ENCODE measurements around the gene GABBR1. TPM values are rescaled to one million over a fixed set of nuclear protein-coding genes. Genes with fewer than 3 reads are reported as not detected.

Gene GABBR1
- total RNA-seq, 5 donors from 2014 or later (not counting 1 experiment from before 2014, with no cell fraction given): 48.0 to 82.7 (median 74.8) TPM

DNA sequence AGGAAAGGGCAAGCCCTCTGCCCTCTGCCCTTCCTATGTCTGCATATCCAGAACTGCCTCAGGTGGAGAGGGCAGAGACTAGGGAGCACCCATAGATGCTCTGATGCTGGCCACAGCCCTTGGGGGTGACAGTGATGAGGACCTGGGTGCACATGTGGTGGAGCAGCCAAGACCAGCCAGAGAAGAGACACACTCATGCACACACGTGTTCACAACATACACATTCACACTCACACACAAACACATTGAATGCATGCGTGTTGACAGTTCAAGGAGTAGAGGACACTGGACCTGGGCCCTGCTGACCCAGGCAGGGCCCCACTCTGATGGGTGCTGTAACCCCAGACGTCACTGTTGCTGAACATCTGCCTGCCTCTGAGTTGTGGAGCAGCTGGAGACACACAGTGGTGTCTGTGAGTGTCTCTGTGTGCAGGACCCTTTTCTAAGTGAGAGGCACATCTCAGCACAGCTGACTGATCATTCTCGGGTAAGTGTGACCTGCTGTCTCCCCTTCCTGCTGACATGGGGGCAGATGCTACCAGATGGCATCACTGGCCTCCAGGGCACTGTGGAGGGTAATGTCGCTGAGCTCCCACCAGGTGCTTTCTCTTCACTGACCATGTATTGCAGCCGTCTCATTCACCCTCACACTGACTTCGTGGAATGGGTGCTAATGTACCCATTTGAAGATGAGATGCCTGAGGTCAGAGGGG lies 115.1 kb downstream of the GABBR1 start:
- no peaks in the 10 kb centered on the region for H3K9me3 Mint-ChIP-seq
- 83% methylated on average over 5 of the region's 7 CpGs for WGBS (ENCODE audit: insufficient coverage)
- H3K36me3 Mint-ChIP-seq: no peaks in the 10 kb centered on the region
- H3K4me1 Mint-ChIP-seq: peaks cover 10 to 14% (median 10%) of the 10 kb centered on the region in 3 donors
- DNase-seq (no peak), ATAC-seq (replicated peaks in 1 of 4) (no peak)
- H3K4me1 ChIP-seq (ENCODE audit: control insufficient read depth in 1 of 2, extremely low read depth in 1 of 2, insufficient read depth in 2 of 2, low read length in 2 of 2): peaks cover 0 to 3% of the 10 kb centered on the region in 2 experiments
- ChIA-PET CTCF (no interaction called here), POLR2A (no interaction called here)
- H3K27ac Mint-ChIP-seq: no peak overlapping the region
- H3K36me3 ChIP-seq (ENCODE audit: control insufficient read depth in 2 of 2, extremely low read depth in 1 of 2, insufficient read depth in 1 of 2, low read length in 1 of 2): no peaks in the 10 kb centered on the region
- no peaks in the 10 kb centered on the region for H3K9me3 ChIP-seq
- peaks cover 0 to 8% of the 10 kb centered on the region in 2 experiments for H3K27me3 ChIP-seq (replicated peaks in 1 of 2; ENCODE audit: control insufficient read depth in 2 of 2, extremely low read depth in 1 of 2, insufficient read depth in 2 of 2, low read length in 1 of 2)
- no peak overlapping the region for H3K27ac ChIP-seq (ENCODE audit: low read length)
- H3K27me3 Mint-ChIP-seq: peaks cover 8 to 17% of the 10 kb centered on the region in 2 donors
- H3K4me3 ChIP-seq (ENCODE audit: control insufficient read depth in 1 of 2, extremely low read depth in 1 of 2, low read length in 1 of 2): no peak overlapping the region
- no peak overlapping the region for H3K4me3 Mint-ChIP-seq

DNA sequence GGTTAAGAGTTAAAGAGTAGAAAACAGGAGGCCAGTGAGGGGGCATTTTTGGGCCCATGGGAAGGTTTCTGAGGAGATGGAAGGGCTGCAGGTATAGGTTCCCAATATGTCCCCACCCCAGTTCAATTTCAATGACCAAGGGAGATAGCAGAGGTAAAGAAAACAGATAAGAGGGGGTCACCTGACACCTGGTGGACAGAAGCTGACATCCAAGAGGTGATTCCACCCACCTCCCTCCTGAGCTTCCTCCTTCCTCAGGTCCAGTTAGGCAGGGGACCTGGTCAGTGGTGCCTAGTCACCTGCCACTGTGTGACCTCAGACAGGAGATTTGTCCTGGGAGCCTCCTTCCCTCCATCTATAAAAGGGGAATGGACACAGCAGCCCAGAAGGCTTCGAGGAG lies 115.7 kb downstream of the GABBR1 start:
- H3K4me1 Mint-ChIP-seq: peaks cover 10 to 14% (median 10%) of the 10 kb centered on the region in 3 donors
- DNase-seq: no peak
- no peaks in the 10 kb centered on the region for H3K36me3 Mint-ChIP-seq
- WGBS (ENCODE audit: insufficient coverage): no CpG with 5 or more reads among the region's 1 CpG
- peak overlapping the region in 1 of 2 donors; percentile 15 for H3K27ac Mint-ChIP-seq
- H3K27me3 Mint-ChIP-seq: peaks cover 6 to 17% of the 10 kb centered on the region in 2 donors
- H3K4me3 Mint-ChIP-seq: no peak overlapping the region
- H3K4me1 ChIP-seq (ENCODE audit: control insufficient read depth in 1 of 2, extremely low read depth in 1 of 2, insufficient read depth in 2 of 2, low read length in 2 of 2): peaks cover 0 to 3% of the 10 kb centered on the region in 2 experiments
- POLR2A ChIA-PET: no interaction called here
- H3K27me3 ChIP-seq (replicated peaks in 1 of 2; ENCODE audit: control insufficient read depth in 2 of 2, extremely low read depth in 1 of 2, insufficient read depth in 2 of 2, low read length in 1 of 2): peaks cover 0 to 8% of the 10 kb centered on the region in 2 experiments
- CTCF ChIA-PET: no interaction called here
- no peaks in the 10 kb centered on the region for H3K36me3 ChIP-seq (ENCODE audit: control insufficient read depth in 2 of 2, extremely low read depth in 1 of 2, insufficient read depth in 1 of 2, low read length in 1 of 2)
- no peaks in the 10 kb centered on the region for H3K9me3 ChIP-seq
- no peaks in the 10 kb centered on the region for H3K9me3 Mint-ChIP-seq
- ATAC-seq (replicated peaks in 1 of 4): no peak
- H3K27ac ChIP-seq (ENCODE audit: low read length): no peak overlapping the region
- no peak overlapping the region for H3K4me3 ChIP-seq (ENCODE audit: control insufficient read depth in 1 of 2, extremely low read depth in 1 of 2, low read length in 1 of 2)

DNA sequence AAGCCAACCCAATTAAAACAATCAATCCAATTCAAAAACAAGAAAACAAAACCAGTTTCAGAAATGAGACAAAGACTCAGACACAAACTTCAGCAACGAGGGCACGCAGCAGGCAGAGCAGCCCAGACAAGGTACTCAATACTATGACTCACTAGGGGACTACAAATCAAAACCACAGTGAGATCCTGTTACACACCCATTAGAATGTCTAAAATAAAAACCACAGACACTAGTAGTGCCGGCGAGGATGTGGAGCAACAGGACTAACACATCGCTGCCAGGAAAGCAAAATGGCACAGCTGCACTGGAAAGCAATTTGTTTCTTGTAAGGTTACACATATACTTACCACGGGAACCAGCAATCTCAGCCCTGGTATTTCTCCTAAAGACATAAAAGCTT lies 116.9 kb downstream of the GABBR1 start:
- POLR2A ChIA-PET: no interaction called here
- DNase-seq (peak in 6 of 35 experiments; percentile 2 to 35 (median 7)), ATAC-seq (replicated peaks in 1 of 4) (peak; percentile 68 to 97 (median 93))
- Mint-ChIP-seq H3K27me3 (peaks cover 8 to 21% of the 10 kb centered on the region in 2 donors), H3K36me3 (no peaks in the 10 kb centered on the region), H3K27ac (peak overlapping the region; percentile 18 to 24), H3K4me1 (peaks cover 10 to 14% (median 10%) of the 10 kb centered on the region in 3 donors), H3K4me3 (no peak overlapping the region), H3K9me3 (no peaks in the 10 kb centered on the region)
- 0% methylated on average over 4 of the region's 6 CpGs for WGBS (ENCODE audit: insufficient coverage)
- no peaks in the 10 kb centered on the region for H3K9me3 ChIP-seq
- H3K4me1 ChIP-seq (ENCODE audit: control insufficient read depth in 1 of 2, extremely low read depth in 1 of 2, insufficient read depth in 2 of 2, low read length in 2 of 2): peaks cover 0 to 3% of the 10 kb centered on the region in 2 experiments
- H3K27ac ChIP-seq (ENCODE audit: low read length): no peak overlapping the region
- CTCF ChIA-PET: no interaction called here
- no peaks in the 10 kb centered on the region for H3K36me3 ChIP-seq (ENCODE audit: control insufficient read depth in 2 of 2, extremely low read depth in 1 of 2, insufficient read depth in 1 of 2, low read length in 1 of 2)
- H3K4me3 ChIP-seq (ENCODE audit: control insufficient read depth in 1 of 2, extremely low read depth in 1 of 2, low read length in 1 of 2): no peak overlapping the region
- peaks cover 0 to 8% of the 10 kb centered on the region in 2 experiments for H3K27me3 ChIP-seq (replicated peaks in 1 of 2; ENCODE audit: control insufficient read depth in 2 of 2, extremely low read depth in 1 of 2, insufficient read depth in 2 of 2, low read length in 1 of 2)

DNA sequence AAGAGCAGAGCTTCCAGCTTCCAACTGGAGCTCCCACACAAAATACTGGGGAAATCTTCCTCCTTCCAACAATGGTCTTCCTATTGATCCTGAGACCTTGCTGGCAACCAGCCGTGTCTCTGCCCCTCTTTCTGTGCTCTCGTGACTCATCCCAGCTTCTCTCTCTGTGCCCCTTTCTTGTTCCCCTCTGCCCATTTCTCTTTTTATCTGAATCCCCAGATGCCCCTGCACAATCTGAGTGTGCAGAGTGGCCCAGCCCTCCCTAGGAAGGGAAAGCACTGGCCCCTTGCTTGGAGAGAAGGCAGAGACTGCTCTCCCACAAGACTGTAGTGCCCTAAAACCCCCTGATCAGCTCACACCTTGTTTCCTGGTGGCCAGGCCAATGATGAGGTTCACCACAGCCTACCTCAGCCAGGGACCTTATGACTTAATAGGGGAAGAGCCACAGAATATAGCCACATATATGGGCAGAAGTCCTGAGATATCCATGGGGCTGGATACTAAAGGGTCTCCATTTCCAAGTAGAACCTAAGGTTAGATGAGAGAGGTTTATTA lies 122.2 kb downstream of the GABBR1 start:
- H3K4me1 Mint-ChIP-seq: peaks cover 3 to 5% (median 4%) of the 10 kb centered on the region in 3 donors
- WGBS (ENCODE audit: insufficient coverage): 90% methylated on average over 2 of the region's 2 CpGs
- H3K4me3 ChIP-seq (ENCODE audit: control insufficient read depth in 1 of 2, extremely low read depth in 1 of 2, low read length in 1 of 2): no peak overlapping the region
- H3K4me3 Mint-ChIP-seq: no peak overlapping the region
- no peaks in the 10 kb centered on the region for H3K36me3 Mint-ChIP-seq
- no peaks in the 10 kb centered on the region for H3K36me3 ChIP-seq (ENCODE audit: control insufficient read depth in 2 of 2, extremely low read depth in 1 of 2, insufficient read depth in 1 of 2, low read length in 1 of 2)
- DNase-seq: no peak
- no peaks in the 10 kb centered on the region for H3K9me3 ChIP-seq
- ChIA-PET CTCF (interaction anchor here in 1 of 2 donors (0.6 kb wide), 1 partner anchor 1594 kb away, joined by 5 read pairs; no protein-coding TSS in a partner anchor), POLR2A (no interaction called here)
- no peak overlapping the region for H3K27ac Mint-ChIP-seq
- no peaks in the 10 kb centered on the region for H3K9me3 Mint-ChIP-seq
- peaks cover 0 to 27% of the 10 kb centered on the region in 2 experiments for H3K27me3 ChIP-seq (replicated peaks in 1 of 2; ENCODE audit: control insufficient read depth in 2 of 2, extremely low read depth in 1 of 2, insufficient read depth in 2 of 2, low read length in 1 of 2)
- ATAC-seq (replicated peaks in 1 of 4): no peak
- H3K27me3 Mint-ChIP-seq: peaks cover 13 to 20% of the 10 kb centered on the region in 2 donors
- no peak overlapping the region for H3K27ac ChIP-seq (ENCODE audit: low read length)
- no peaks in the 10 kb centered on the region for H3K4me1 ChIP-seq (ENCODE audit: control insufficient read depth in 1 of 2, extremely low read depth in 1 of 2, insufficient read depth in 2 of 2, low read length in 2 of 2)

- no peak for DNase-seq
- Mint-ChIP-seq H3K36me3 (no peaks in the 10 kb centered on the region), H3K4me1 (peaks cover 0 to 3% (median 2%) of the 10 kb centered on the region in 3 donors), H3K9me3 (no peaks in the 10 kb centered on the region), H3K27me3 (peaks cover 17 to 20% of the 10 kb centered on the region in 2 donors), H3K27ac (no peak overlapping the region), H3K4me3 (no peak overlapping the region)
- WGBS (ENCODE audit: insufficient coverage): 54% methylated on average over 2 of the region's 4 CpGs
- Histone ChIP-seq H3K27ac (ENCODE audit: low read length) (no peak overlapping the region), H3K4me1 (ENCODE audit: control insufficient read depth in 1 of 2, extremely low read depth in 1 of 2, insufficient read depth in 2 of 2, low read length in 2 of 2) (no peaks in the 10 kb centered on the region), H3K36me3 (ENCODE audit: control insufficient read depth in 2 of 2, extremely low read depth in 1 of 2, insufficient read depth in 1 of 2, low read length in 1 of 2) (no peaks in the 10 kb centered on the region), H3K9me3 (no peaks in the 10 kb centered on the region), H3K4me3 (ENCODE audit: control insufficient read depth in 1 of 2, extremely low read depth in 1 of 2, low read length in 1 of 2) (no peak overlapping the region), H3K27me3 (replicated peaks in 1 of 2; ENCODE audit: control insufficient read depth in 2 of 2, extremely low read depth in 1 of 2, insufficient read depth in 2 of 2, low read length in 1 of 2) (peaks cover 0 to 27% of the 10 kb centered on the region in 2 experiments)
- ChIA-PET POLR2A (no interaction called here), CTCF (interaction anchor here in 1 of 2 donors (0.6 kb wide), 1 partner anchor 1593 kb away, joined by 5 read pairs; no protein-coding TSS in a partner anchor)
- no peak for ATAC-seq (replicated peaks in 1 of 4)
Observed at GRCh38 chr6:29510202-29510601, 122.8 kb downstream of the GABBR1 start.
